ENCODE data around the gene SLCO2A1. TPM values are rescaled to one million over a fixed set of nuclear protein-coding genes. Genes with fewer than 3 reads are reported as not detected.

The SLCO2A1 gene
- total and polyA plus RNA-seq, 2 experiments from 2014 or later: 0.22 to 4.8 TPM

GRCh38 chr3:134007819-134008218, 21.9 kb downstream of the SLCO2A1 start:
- TF ChIP-seq EZH2phosphoT487 (IDR thresholded peaks at IDR 0.05; ENCODE audit: insufficient read depth, low read depth): no peak
- no peak for TF ChIP-seq EZH2 (IDR thresholded peaks at IDR 0.05; ENCODE audit: insufficient read depth, poor library complexity, severe bottlenecking)
- no peak for DNase-seq
- Histone ChIP-seq H3F3A (ENCODE audit: insufficient read depth) (peaks cover 29% of the 10 kb centered on the region), H4K20me1 (ENCODE audit: insufficient read depth) (no peaks in the 10 kb centered on the region), H3K9me2 (ENCODE audit: insufficient read depth) (no peaks in the 10 kb centered on the region), H3K79me2 (ENCODE audit: insufficient read depth) (no peaks in the 10 kb centered on the region), H3K9ac (no peak overlapping the region), H3K4me2 (ENCODE audit: unreplicated experiment) (no peak overlapping the region), H2AFZ (no peak overlapping the region), H3K4me1 (ENCODE audit: insufficient read depth) (peaks cover 28% of the 10 kb centered on the region), H3K27ac (peak overlapping the region; percentile 58; the same call in 1 of the 2 replicates), H3K27me3 (replicated peaks; ENCODE audit: insufficient read depth) (no peaks in the 10 kb centered on the region), H3K4me3 (no peak overlapping the region), H3K36me3 (ENCODE audit: low read depth) (no peaks in the 10 kb centered on the region), H3K9me3 (ENCODE audit: low read depth) (no peaks in the 10 kb centered on the region)
- 68 to 77% methylated on average over 3 of the region's 3 CpGs for WGBS, 2 experiments (ENCODE audit: low coverage in 1 of 2, low lambda C conversion rate in 2 of 2, missing lambda C conversion rate in 2 of 2)
- in situ Hi-C loops (cut with MboI): no loop called here

- Histone ChIP-seq H4K20me1 (ENCODE audit: insufficient read depth) (no peaks in the 10 kb centered on the region), H3F3A (ENCODE audit: insufficient read depth) (peaks cover 37% of the 10 kb centered on the region), H3K27me3 (replicated peaks; ENCODE audit: insufficient read depth) (no peaks in the 10 kb centered on the region), H3K27ac (no peak overlapping the region), H2AFZ (no peak overlapping the region), H3K9ac (no peak overlapping the region), H3K4me3 (no peak overlapping the region), H3K36me3 (ENCODE audit: low read depth) (no peaks in the 10 kb centered on the region), H3K9me3 (ENCODE audit: low read depth) (no peaks in the 10 kb centered on the region), H3K79me2 (ENCODE audit: insufficient read depth) (no peaks in the 10 kb centered on the region), H3K4me1 (ENCODE audit: insufficient read depth) (peaks cover 32% of the 10 kb centered on the region), H3K4me2 (ENCODE audit: unreplicated experiment) (no peak overlapping the region), H3K9me2 (ENCODE audit: insufficient read depth) (no peaks in the 10 kb centered on the region)
- in situ Hi-C loops (cut with MboI): no loop called here
- DNase-seq: peak; percentile 50
- 71 to 74% methylated on average over 4 of the region's 4 CpGs for WGBS, 2 experiments (ENCODE audit: low coverage in 1 of 2, low lambda C conversion rate in 2 of 2, missing lambda C conversion rate in 2 of 2)
- no peak for TF ChIP-seq EZH2 (IDR thresholded peaks at IDR 0.05; ENCODE audit: insufficient read depth, poor library complexity, severe bottlenecking)
- no peak for TF ChIP-seq EZH2phosphoT487 (IDR thresholded peaks at IDR 0.05; ENCODE audit: insufficient read depth, low read depth)
Measured at GRCh38 chr3:134004841-134005240, 24.9 kb downstream of the SLCO2A1 start.

GRCh38 chr3:134003066-134003465, 26.7 kb downstream of the SLCO2A1 start:
- peaks cover 14% of the 10 kb centered on the region for H3K4me1 ChIP-seq (ENCODE audit: insufficient read depth)
- no peak for DNase-seq
- no peaks in the 10 kb centered on the region for H3K9me2 ChIP-seq (ENCODE audit: insufficient read depth)
- no peaks in the 10 kb centered on the region for H3K79me2 ChIP-seq (ENCODE audit: insufficient read depth)
- H2AFZ ChIP-seq: no peak overlapping the region
- no peak overlapping the region for H3K4me3 ChIP-seq
- H3K9ac ChIP-seq: no peak overlapping the region
- H3K36me3 ChIP-seq (ENCODE audit: low read depth): no peaks in the 10 kb centered on the region
- H3F3A ChIP-seq (ENCODE audit: insufficient read depth): peaks cover 21% of the 10 kb centered on the region
- H3K27me3 ChIP-seq (replicated peaks; ENCODE audit: insufficient read depth): no peaks in the 10 kb centered on the region
- H3K4me2 ChIP-seq (ENCODE audit: unreplicated experiment): peak overlapping the region; percentile 35
- H4K20me1 ChIP-seq (ENCODE audit: insufficient read depth): no peaks in the 10 kb centered on the region
- H3K27ac ChIP-seq: no peak overlapping the region; the same call in 1 of the 2 replicates
- in situ Hi-C loops (cut with MboI): no loop called here
- WGBS, 2 experiments (ENCODE audit: low coverage in 1 of 2, low lambda C conversion rate in 2 of 2, missing lambda C conversion rate in 2 of 2): 94 to 95% methylated on average over 5 of the region's 5 CpGs
- no peak for TF ChIP-seq EZH2phosphoT487 (IDR thresholded peaks at IDR 0.05; ENCODE audit: insufficient read depth, low read depth)
- TF ChIP-seq EZH2 (IDR thresholded peaks at IDR 0.05; ENCODE audit: insufficient read depth, poor library complexity, severe bottlenecking): no peak
- no peaks in the 10 kb centered on the region for H3K9me3 ChIP-seq (ENCODE audit: low read depth)

- no peak overlapping the region for H2AFZ ChIP-seq
- peak; percentile 92 for DNase-seq
- H3K9ac ChIP-seq: no peak overlapping the region
- no peaks in the 10 kb centered on the region for H3K27me3 ChIP-seq (replicated peaks; ENCODE audit: insufficient read depth)
- H3K9me3 ChIP-seq (ENCODE audit: low read depth): no peaks in the 10 kb centered on the region
- H3K4me2 ChIP-seq (ENCODE audit: unreplicated experiment): peak overlapping the region; percentile 35
- H3K36me3 ChIP-seq (ENCODE audit: low read depth): no peaks in the 10 kb centered on the region
- H3K79me2 ChIP-seq (ENCODE audit: insufficient read depth): no peaks in the 10 kb centered on the region
- TF ChIP-seq EZH2phosphoT487 (IDR thresholded peaks at IDR 0.05; ENCODE audit: insufficient read depth, low read depth) (no peak), EZH2 (IDR thresholded peaks at IDR 0.05; ENCODE audit: insufficient read depth, poor library complexity, severe bottlenecking) (no peak)
- peak overlapping the region; percentile 38 for H3K27ac ChIP-seq
- in situ Hi-C loops (cut with MboI): no loop called here
- peaks cover 16% of the 10 kb centered on the region; the same call in 1 of the 2 replicates for H3F3A ChIP-seq (ENCODE audit: insufficient read depth)
- H3K9me2 ChIP-seq (ENCODE audit: insufficient read depth): no peaks in the 10 kb centered on the region
- no peaks in the 10 kb centered on the region for H4K20me1 ChIP-seq (ENCODE audit: insufficient read depth)
- H3K4me1 ChIP-seq (ENCODE audit: insufficient read depth): peaks cover 13% of the 10 kb centered on the region
- 0% methylated on average over 1 of the region's 1 CpG for WGBS, 2 experiments (ENCODE audit: low coverage in 1 of 2, low lambda C conversion rate in 2 of 2, missing lambda C conversion rate in 2 of 2)
- H3K4me3 ChIP-seq: no peak overlapping the region
Measured at GRCh38 chr3:134002306-134002705, 27.4 kb downstream of the SLCO2A1 start.

- no peaks in the 10 kb centered on the region for H3K9me2 ChIP-seq (ENCODE audit: insufficient read depth)
- no peaks in the 10 kb centered on the region for H3K27me3 ChIP-seq (replicated peaks; ENCODE audit: insufficient read depth)
- H3K4me3 ChIP-seq: no peak overlapping the region
- 94 to 100% methylated on average over 5 of the region's 5 CpGs for WGBS, 2 experiments (ENCODE audit: low coverage in 1 of 2, low lambda C conversion rate in 2 of 2, missing lambda C conversion rate in 2 of 2)
- H4K20me1 ChIP-seq (ENCODE audit: insufficient read depth): no peaks in the 10 kb centered on the region
- no peak for TF ChIP-seq EZH2phosphoT487 (IDR thresholded peaks at IDR 0.05; ENCODE audit: insufficient read depth, low read depth)
- TF ChIP-seq EZH2 (IDR thresholded peaks at IDR 0.05; ENCODE audit: insufficient read depth, poor library complexity, severe bottlenecking): no peak
- no peak overlapping the region for H3K9ac ChIP-seq
- no peak overlapping the region for H3K4me2 ChIP-seq (ENCODE audit: unreplicated experiment)
- peaks cover 16% of the 10 kb centered on the region; the same call in 1 of the 2 replicates for H3F3A ChIP-seq (ENCODE audit: insufficient read depth)
- no peak overlapping the region for H3K27ac ChIP-seq
- in situ Hi-C loops (cut with MboI): no loop called here
- no peaks in the 10 kb centered on the region for H3K36me3 ChIP-seq (ENCODE audit: low read depth)
- no peak overlapping the region for H2AFZ ChIP-seq
- no peaks in the 10 kb centered on the region for H3K9me3 ChIP-seq (ENCODE audit: low read depth)
- H3K79me2 ChIP-seq (ENCODE audit: insufficient read depth): no peaks in the 10 kb centered on the region
- H3K4me1 ChIP-seq (ENCODE audit: insufficient read depth): peaks cover 13% of the 10 kb centered on the region
- no peak for DNase-seq
Measured at GRCh38 chr3:134001251-134001650, 28.5 kb downstream of the SLCO2A1 start.

Measured in GM23248 (cell line).